ENCODE results near the gene HRH1. TPM values are rescaled to one million over a fixed set of nuclear protein-coding genes. Genes with fewer than 3 reads are reported as not detected.
"Not testable (repeated sequence)": the region's sequence is repeated elsewhere in the genome, so short reads cannot be mapped to it uniquely, and the experiment has no call there.

The HRH1 gene
- total RNA-seq, 1 experiment from 2014 or later = not detected

DNA sequence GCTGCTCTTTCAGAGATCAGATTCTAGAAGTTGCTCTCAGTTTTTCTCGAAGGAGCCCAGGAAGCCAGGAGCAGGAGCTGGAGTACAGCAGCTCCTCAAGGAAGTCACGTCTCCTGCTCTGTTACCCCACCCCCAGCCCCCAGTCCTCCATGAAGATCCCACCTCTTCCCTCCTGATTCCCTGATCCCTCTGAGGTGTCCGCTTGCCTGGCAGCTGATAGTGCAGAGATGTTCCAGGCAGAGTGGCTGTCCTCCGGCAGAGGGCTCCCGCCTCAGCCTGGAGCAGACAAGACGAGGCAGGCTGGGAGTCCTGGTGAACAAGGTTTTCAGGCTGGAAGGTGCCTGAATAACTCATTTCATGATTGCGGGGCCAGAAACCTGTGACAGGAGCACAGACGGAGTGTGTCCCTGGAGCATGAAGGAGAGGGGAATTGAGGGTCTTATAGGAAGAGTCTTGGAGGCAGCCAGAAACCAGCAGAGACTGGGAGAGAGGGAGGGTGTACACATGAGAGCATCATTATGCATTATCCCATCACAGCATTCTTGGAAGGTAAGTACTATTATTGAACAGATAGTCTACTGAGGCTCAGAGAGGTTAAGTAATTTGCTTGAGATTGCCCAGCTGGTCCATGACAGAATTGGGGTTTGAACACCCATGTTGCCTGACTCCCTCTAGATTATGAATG is 1.2 kb downstream of the HRH1 start:
- Histone ChIP-seq H3K36me3 (replicated peaks; ENCODE audit: control insufficient read depth, insufficient read depth, low read length) (no peaks in the 10 kb centered on the region), H3K27me3 (ENCODE audit: control insufficient read depth, insufficient read depth, low read length) (peaks cover 44% of the 10 kb centered on the region), H3K4me3 (ENCODE audit: insufficient read depth, low read depth, low read length) (peak overlapping the region; percentile 42; the same call in 1 of the 2 replicates)
- peak; percentile 84 for DNase-seq

DNA sequence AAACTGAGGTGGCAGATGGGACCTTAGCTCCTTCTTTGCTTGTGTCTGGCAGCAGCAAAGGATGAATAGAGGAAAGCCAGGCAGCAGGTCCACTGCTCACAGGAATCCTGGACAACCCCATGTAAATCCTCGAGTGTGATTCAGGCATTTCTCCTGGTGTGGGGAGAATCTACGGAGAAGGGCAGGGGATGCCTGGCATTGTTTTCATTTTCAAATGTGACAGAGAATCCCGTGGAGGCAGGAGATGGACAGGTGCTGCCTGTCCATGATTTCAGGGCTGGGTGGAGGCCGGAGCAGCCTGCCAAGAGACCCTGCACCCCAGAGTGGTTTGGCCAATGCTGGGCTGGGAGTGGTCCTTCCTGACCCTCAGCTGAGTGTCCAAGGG is 1.7 kb downstream of the HRH1 start:
- peaks cover 44% of the 10 kb centered on the region for H3K27me3 ChIP-seq (ENCODE audit: control insufficient read depth, insufficient read depth, low read length)
- H3K4me3 ChIP-seq (ENCODE audit: insufficient read depth, low read depth, low read length) = no peak overlapping the region
- DNase-seq = no peak

GRCh38 chr3:11157421-11157820 is 3.1 kb downstream of the HRH1 start:
- no peak overlapping the region for H3K4me3 ChIP-seq (ENCODE audit: insufficient read depth, low read depth, low read length)
- no peak for DNase-seq
- peaks cover 41% of the 10 kb centered on the region for H3K27me3 ChIP-seq (ENCODE audit: control insufficient read depth, insufficient read depth, low read length)
- H3K36me3 ChIP-seq (replicated peaks; ENCODE audit: control insufficient read depth, insufficient read depth, low read length) = no peaks in the 10 kb centered on the region

More for the DNA sequence above, 1.7 kb downstream of the HRH1 start:
- no peaks in the 10 kb centered on the region for H3K36me3 ChIP-seq (replicated peaks; ENCODE audit: control insufficient read depth, insufficient read depth, low read length)

GRCh38 chr3:11159421-11159904 is 5.2 kb downstream of the HRH1 start:
- no peak for DNase-seq
- H3K27me3 ChIP-seq (ENCODE audit: control insufficient read depth, insufficient read depth, low read length) = peaks cover 24% of the 10 kb centered on the region
- no peaks in the 10 kb centered on the region for H3K36me3 ChIP-seq (replicated peaks; ENCODE audit: control insufficient read depth, insufficient read depth, low read length)
- no peak overlapping the region for H3K4me3 ChIP-seq (ENCODE audit: insufficient read depth, low read depth, low read length)

DNA sequence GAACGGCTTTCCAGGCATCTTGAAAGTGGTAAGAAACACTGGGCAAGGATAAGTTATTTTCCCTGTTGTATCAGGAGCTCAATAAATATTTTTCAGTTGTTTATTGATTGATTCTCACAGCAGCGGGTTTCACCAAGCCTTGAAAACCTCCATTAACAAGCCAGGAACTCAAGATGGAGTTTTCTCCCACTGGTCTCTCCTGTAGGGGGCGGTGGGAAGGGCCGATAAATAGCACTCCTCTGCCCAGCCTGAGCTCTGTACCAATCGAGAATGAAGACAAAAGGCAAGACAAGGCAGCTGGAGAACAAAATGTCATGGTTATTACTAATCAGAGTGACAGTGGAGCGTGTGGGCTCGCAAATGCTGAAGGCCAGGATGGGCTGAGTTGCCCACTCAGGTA is 7.4 kb downstream of the HRH1 start:
- Histone ChIP-seq H3K36me3 (replicated peaks; ENCODE audit: control insufficient read depth, insufficient read depth, low read length) (no peaks in the 10 kb centered on the region), H3K4me3 (ENCODE audit: insufficient read depth, low read depth, low read length) (no peak overlapping the region), H3K27me3 (ENCODE audit: control insufficient read depth, insufficient read depth, low read length) (peaks cover 3% of the 10 kb centered on the region; the same call in 1 of the 2 replicates)
- no peak for DNase-seq

GRCh38 chr3:11162401-11163345 is 8.4 kb downstream of the HRH1 start:
- H3K36me3 ChIP-seq (replicated peaks; ENCODE audit: control insufficient read depth, insufficient read depth, low read length) = no peaks in the 10 kb centered on the region
- DNase-seq = no peak
- no peak overlapping the region for H3K4me3 ChIP-seq (ENCODE audit: insufficient read depth, low read depth, low read length)
- H3K27me3 ChIP-seq (ENCODE audit: control insufficient read depth, insufficient read depth, low read length) = no peaks in the 10 kb centered on the region; the same call in 1 of the 2 replicates

GRCh38 chr3:11164607-11165006 is 10.3 kb downstream of the HRH1 start:
- H3K36me3 ChIP-seq (replicated peaks; ENCODE audit: control insufficient read depth, insufficient read depth, low read length) = no peaks in the 10 kb centered on the region
- H3K27me3 ChIP-seq (ENCODE audit: control insufficient read depth, insufficient read depth, low read length) = no peaks in the 10 kb centered on the region; the same call in 1 of the 2 replicates
- DNase-seq = no peak
- no peak overlapping the region for H3K4me3 ChIP-seq (ENCODE audit: insufficient read depth, low read depth, low read length)

DNA sequence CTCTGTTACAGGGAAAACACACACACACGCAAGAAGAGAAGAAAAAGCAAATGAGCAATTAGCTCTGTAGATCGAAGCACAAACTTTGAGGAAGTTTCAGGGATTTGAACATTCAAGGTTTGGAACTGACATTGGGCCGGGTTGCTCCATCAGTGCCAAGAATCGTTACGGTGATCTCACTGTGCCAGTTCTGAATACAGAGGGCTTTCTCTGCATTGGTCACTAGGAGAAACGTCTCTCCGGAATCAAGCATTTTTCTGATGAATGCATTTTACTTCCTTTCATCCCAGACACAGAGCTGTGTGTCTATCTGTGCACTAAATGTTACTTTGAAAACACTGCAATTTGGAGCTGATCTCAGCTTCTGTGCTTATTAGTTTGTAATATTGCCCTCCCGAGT is 11.2 kb downstream of the HRH1 start:
- Histone ChIP-seq H3K4me3 (ENCODE audit: insufficient read depth, low read depth, low read length) (no peak overlapping the region), H3K36me3 (replicated peaks; ENCODE audit: control insufficient read depth, insufficient read depth, low read length) (no peaks in the 10 kb centered on the region), H3K27me3 (ENCODE audit: control insufficient read depth, insufficient read depth, low read length) (no peaks in the 10 kb centered on the region)
- DNase-seq = no peak

DNA sequence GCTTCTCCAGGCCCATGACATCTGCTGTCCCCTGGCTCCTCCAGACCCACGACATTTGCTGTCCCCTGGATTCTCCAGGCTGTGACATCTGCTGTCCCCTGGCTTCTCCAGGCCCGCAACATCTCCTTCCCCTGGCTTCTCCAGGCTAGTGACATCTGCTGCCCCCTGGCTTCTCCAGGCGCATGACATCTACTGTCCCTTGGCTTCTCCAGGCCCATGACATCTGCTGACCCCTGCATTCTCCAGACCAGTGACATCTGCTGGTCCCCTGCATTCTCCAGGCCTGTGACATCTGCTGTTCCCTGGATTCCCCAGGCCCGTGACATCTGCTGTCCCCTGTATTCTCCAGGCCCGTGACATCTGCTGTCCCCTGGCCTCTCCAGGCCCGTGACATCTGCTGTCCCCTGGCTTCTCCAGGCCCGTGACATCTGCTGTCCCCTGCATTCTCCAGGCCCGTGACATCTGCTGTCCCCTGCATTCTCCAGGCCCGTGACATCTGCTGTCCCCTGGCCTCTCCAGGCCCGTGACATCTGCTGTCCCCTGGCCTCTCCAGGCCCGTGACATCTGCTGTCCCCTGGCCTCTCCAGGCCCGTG is 12.6 kb downstream of the HRH1 start:
- not testable (repeated sequence) for H3K27me3 ChIP-seq (ENCODE audit: control insufficient read depth, insufficient read depth, low read length); DNase-seq; H3K4me3 ChIP-seq (ENCODE audit: insufficient read depth, low read depth, low read length)

DNA sequence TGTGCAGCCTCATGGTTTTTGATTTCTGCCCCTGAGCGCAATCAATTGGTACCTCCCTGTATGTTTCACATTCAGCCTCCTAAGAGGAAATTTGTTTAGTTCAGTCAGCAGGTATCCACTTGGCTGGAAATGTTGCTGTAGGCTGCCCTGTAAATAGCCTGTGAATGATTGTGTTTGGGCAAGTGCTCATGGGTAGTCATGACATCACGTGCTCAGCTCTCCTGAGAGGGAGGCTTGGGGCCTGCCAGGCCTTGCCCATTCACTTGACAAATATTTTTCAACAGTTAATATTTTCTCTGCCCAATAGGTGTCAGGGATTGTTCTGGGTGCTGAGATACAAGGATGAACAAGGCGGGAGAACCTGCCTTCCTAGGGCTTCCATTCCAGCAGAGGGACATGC is 13.3 kb downstream of the HRH1 start:
- DNase-seq = no peak
- H3K4me3 ChIP-seq (ENCODE audit: insufficient read depth, low read depth, low read length) = no peak overlapping the region
- no peaks in the 10 kb centered on the region for H3K36me3 ChIP-seq (replicated peaks; ENCODE audit: control insufficient read depth, insufficient read depth, low read length)
- no peaks in the 10 kb centered on the region for H3K27me3 ChIP-seq (ENCODE audit: control insufficient read depth, insufficient read depth, low read length)

More for the DNA sequence above, 12.6 kb downstream of the HRH1 start:
- not testable (repeated sequence) for H3K36me3 ChIP-seq (replicated peaks; ENCODE audit: control insufficient read depth, insufficient read depth, low read length)

DNA sequence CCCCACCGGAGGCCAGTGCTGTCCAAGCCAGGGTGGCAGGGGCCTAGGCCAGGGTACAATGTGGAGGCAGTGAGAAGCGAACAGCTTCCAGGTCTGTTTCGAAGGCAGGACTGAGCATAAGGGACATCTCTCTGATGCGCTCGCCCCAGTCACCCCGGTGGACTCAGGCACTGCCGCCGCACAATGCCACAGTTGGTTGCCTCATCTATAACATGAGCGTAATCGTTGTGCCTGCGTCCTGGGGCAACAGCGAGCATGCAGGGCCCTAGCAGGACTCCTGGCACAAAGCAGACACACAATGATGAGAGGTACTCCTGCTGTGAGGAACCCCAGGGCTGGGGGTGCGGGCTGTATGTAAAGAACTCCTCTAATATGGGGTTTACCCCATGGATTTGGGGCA is 14.1 kb downstream of the HRH1 start:
- Histone ChIP-seq H3K27me3 (ENCODE audit: control insufficient read depth, insufficient read depth, low read length) (no peaks in the 10 kb centered on the region), H3K36me3 (replicated peaks; ENCODE audit: control insufficient read depth, insufficient read depth, low read length) (no peaks in the 10 kb centered on the region), H3K4me3 (ENCODE audit: insufficient read depth, low read depth, low read length) (no peak overlapping the region)
- no peak for DNase-seq

DNA sequence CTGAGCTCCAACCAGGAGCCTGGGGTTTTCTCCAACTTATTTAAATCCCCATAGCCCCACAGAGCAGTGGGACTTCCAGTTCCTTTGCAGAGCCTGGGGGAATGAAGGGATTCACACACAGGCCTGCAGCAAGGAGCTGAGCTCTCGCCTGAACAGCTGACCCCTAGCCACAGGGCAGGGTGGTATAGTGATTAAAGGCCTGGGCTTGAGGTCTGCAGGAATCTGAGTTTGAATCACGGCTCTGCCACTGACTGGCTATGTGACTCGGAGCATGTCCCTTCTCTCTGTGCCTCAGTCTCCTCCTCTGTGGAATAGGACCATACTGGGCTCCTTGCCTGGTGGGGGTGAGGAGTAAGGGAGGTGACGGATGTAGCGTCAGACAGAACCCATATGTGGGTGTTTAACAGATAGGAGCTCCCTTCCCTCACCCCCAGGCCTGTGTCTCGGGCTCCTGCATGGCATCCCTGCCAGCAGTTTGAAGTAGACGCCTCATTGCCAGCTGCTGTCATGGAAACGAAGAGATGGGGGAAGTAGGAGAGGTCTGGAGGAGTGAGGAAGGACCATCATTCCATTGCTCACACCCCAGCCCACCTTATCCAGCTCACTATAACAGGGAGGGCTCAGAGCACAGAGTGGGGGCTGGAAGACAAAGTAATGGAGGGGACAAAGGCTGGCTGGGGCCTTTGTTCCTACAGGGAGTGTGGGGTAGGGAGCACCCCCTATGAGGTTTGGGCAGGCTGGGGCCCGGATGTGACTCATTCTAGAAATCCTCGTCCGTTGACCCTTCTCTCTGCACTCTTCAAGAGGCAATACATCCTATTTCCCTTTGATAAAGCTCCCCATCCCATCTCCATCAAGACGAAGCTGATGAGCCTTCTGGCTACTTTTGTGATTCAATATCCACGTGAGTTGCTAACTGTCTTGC is 14.8 kb downstream of the HRH1 start:
- Histone ChIP-seq H3K27me3 (ENCODE audit: control insufficient read depth, insufficient read depth, low read length) (no peaks in the 10 kb centered on the region), H3K4me3 (ENCODE audit: insufficient read depth, low read depth, low read length) (no peak overlapping the region), H3K36me3 (replicated peaks; ENCODE audit: control insufficient read depth, insufficient read depth, low read length) (no peaks in the 10 kb centered on the region)
- DNase-seq = no peak

DNA sequence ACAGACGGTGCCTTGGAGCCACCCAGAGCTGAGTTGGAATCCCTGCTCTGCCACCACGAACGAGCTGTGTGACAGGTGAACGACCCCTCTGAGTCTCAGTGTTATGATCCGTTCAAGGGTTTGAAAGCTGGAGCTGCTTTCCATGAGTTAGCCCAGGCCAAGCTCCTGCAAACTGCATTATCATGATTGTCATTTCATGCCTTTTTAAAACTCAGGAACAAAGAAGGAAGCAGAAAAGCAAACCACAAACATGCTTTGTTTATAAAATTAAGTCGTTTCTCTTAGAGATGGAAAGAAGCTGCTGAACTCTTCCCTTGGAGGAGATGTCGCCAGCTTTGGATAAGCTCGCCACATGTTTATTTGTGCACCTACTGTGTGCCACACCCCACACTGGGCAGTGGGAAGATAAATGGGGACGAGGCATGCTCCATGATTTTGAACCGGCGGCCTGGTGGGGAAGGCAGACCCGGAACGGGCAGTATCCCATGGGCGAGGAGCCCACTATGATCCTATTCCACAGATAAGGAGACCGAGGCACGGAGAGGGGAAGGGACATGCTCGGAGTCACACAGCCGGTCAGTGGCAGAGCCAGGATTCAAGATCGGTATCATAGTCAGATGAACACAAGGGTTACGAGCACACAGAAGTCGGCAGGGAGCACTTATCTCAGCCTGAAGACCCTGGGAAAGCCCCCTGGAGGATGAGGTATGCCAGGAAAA is 15.9 kb downstream of the HRH1 start:
- no peaks in the 10 kb centered on the region for H3K36me3 ChIP-seq (replicated peaks; ENCODE audit: control insufficient read depth, insufficient read depth, low read length)
- no peak for DNase-seq
- no peaks in the 10 kb centered on the region for H3K27me3 ChIP-seq (ENCODE audit: control insufficient read depth, insufficient read depth, low read length)
- no peak overlapping the region for H3K4me3 ChIP-seq (ENCODE audit: insufficient read depth, low read depth, low read length)

All from H7 (cell line).